Lower lobe of right lung (tissue), 2 donors: ENCODE data around the gene LDB2. TPM values are rescaled to one million over a fixed set of nuclear protein-coding genes. Genes with fewer than 3 reads are reported as not detected.
"Not testable (repeated sequence)": the region's sequence is repeated elsewhere in the genome, so short reads cannot be mapped to it uniquely, and the experiment has no call there.

Source experiments
- ATAC-seq, 2 donors: fragments of 200-7000 bp; cut with Tn5 transposase; one replicate each; pipeline ENCODE4 v1.9.1; 2020 to 2022; ENCODE audit warnings: mild to moderate bottlenecking in 2 of 2, moderate library complexity in 2 of 2
- DNase-seq: peaks from one replicate; pipeline ENCODE4 v3.0.0-alpha.2; 2020
- H3K27ac ChIP-seq: fragments of 200-600 bp; one replicate; pipeline ENCODE4 v1.8.0; 2022
- H3K27me3 ChIP-seq: fragments of 200-600 bp; one replicate; pipeline ENCODE4 v1.8.0; 2022; ENCODE audit warnings: low read depth
- H3K36me3 ChIP-seq: fragments of 200-600 bp; one replicate; pipeline ENCODE4 v1.8.0; 2022; ENCODE audit warnings: mild to moderate bottlenecking
- H3K4me1 ChIP-seq: fragments of 200-600 bp; one replicate; pipeline ENCODE4 v1.8.0; 2022
- H3K4me3 ChIP-seq: fragments of 200-600 bp; one replicate; pipeline ENCODE4 v1.8.0; 2022; ENCODE audit warnings: mild to moderate bottlenecking
- H3K9me3 ChIP-seq: fragments of 200-600 bp; one replicate; pipeline ENCODE4 v1.8.0; 2022
- intact Hi-C: fragments of 100-400 bp; cut with DNase I; formaldehyde crosslinking; loops from one replicate; pipeline ENCODE4 v1.11.0; 2022
- total RNA-seq: library from RNA; stranded (reverse); fragmentation: NEBNext Ultra II Directional; extraction: Animal tissue kit (Norgen Biotek cat#: 25700); gene quantifications from one replicate; pipeline ENCODE4 v1.2.1, GENCODE V29; 2021
- TF ChIP-seq, protein P1 (sequence below): fragments of 200-600 bp; IDR thresholded peaks from one replicate; pipeline ENCODE4 v1.8.0; 2022; ENCODE audit warnings: antibody characterized with exemption, mild to moderate bottlenecking
- donor health status: DM: no; HTN: yes; CAD: no; lungs with severe emphysema.

Gene LDB2
- total RNA-seq, 1 donor from 2014 or later, result 113 TPM

DNA sequence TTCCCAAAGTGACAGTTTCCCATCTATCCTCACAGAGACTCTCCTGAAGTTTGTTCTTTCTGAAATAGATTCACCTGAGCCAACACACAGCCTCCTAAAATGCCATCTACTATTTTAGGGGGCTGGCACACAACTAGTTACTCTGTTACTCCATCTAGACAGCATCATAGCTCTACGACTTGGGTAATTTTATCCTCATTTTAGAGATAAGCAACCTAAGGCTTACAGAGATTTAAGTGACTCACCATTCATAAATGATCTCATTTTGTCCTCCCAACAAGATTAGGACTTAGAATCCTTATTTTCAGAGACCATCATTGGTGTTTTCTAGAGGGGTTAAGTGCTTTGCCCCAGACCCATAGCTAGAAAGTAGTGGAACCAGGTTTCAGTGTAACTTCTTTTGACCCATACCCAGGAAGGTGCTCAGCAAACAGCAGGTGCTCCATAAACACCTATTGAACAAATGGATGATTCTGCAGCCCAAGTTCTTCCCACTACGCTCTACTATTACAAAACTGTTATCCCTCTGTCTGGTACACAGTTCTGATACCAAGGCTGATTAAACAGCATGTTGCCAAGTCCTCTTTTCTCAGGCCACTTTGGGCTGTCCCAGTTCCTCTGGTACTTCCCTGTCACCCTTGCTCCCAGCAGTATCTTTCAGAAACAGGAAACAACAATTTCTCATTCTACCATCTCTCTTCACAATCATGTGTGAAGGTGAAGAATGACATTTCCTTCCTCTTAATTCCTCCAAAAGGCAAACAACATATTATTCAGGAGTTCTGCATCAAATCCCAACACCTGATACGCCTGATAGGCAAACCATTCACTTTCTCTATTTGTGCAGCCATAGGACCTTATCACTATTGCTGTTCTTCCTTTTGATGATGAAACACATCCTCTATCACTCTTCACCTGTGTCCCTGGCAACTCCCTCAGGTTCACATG, 367.5 kb downstream of the LDB2 start:
- ATAC-seq (no peak), DNase-seq (no peak)
- Histone ChIP-seq H3K9me3 (no peaks in the 10 kb centered on the region), H3K4me1 (peaks cover 29% of the 10 kb centered on the region), H3K27ac (peak overlapping the region; percentile 25), H3K4me3 (no peak overlapping the region), H3K27me3 (no peaks in the 10 kb centered on the region), H3K36me3 (no peaks in the 10 kb centered on the region)
- TF ChIP-seq, protein P1, sequence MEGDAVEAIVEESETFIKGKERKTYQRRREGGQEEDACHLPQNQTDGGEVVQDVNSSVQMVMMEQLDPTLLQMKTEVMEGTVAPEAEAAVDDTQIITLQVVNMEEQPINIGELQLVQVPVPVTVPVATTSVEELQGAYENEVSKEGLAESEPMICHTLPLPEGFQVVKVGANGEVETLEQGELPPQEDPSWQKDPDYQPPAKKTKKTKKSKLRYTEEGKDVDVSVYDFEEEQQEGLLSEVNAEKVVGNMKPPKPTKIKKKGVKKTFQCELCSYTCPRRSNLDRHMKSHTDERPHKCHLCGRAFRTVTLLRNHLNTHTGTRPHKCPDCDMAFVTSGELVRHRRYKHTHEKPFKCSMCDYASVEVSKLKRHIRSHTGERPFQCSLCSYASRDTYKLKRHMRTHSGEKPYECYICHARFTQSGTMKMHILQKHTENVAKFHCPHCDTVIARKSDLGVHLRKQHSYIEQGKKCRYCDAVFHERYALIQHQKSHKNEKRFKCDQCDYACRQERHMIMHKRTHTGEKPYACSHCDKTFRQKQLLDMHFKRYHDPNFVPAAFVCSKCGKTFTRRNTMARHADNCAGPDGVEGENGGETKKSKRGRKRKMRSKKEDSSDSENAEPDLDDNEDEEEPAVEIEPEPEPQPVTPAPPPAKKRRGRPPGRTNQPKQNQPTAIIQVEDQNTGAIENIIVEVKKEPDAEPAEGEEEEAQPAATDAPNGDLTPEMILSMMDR, result no peak
- intact Hi-C loops, result no loop called here

- Histone ChIP-seq H3K9me3 (no peaks in the 10 kb centered on the region), H3K4me3 (no peak overlapping the region), H3K27ac (no peak overlapping the region), H3K27me3 (no peaks in the 10 kb centered on the region), H3K36me3 (no peaks in the 10 kb centered on the region), H3K4me1 (peaks cover 15% of the 10 kb centered on the region)
- intact Hi-C loops, result no loop called here
- TF ChIP-seq, protein P1, result no peak
- no peak for DNase-seq
- peak; percentile 64 to 81 for ATAC-seq
These were observed 373.4 kb downstream of the LDB2 start for GRCh38 chr4:16524911-16525554.

DNA sequence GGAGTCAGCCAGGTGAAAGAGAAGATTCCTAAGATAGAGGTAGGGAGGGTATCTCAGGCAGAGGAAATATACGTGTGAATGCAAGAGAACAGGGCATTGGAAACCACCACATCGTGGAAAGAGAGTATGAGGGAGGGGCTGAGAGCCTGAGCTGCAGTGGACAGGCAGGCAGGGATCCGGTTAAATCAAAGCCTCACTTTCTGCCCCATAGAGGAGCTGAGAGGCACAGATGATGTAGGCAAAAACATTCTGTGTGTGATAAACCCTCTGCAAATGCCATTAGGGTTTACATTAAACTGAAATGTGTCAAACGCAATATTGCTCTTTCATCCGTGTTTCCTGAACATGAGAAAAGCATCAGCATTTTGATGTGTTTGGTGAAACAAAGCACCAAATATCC, 374.0 kb downstream of the LDB2 start:
- H3K36me3 ChIP-seq, result no peaks in the 10 kb centered on the region
- peaks cover 15% of the 10 kb centered on the region for H3K4me1 ChIP-seq
- DNase-seq (no peak), ATAC-seq (no peak)
- H3K9me3 ChIP-seq, result no peaks in the 10 kb centered on the region
- H3K27me3 ChIP-seq, result no peaks in the 10 kb centered on the region
- intact Hi-C loops, result no loop called here
- TF ChIP-seq, protein P1, result no peak
- H3K4me3 ChIP-seq, result no peak overlapping the region
- H3K27ac ChIP-seq, result no peak overlapping the region

DNA sequence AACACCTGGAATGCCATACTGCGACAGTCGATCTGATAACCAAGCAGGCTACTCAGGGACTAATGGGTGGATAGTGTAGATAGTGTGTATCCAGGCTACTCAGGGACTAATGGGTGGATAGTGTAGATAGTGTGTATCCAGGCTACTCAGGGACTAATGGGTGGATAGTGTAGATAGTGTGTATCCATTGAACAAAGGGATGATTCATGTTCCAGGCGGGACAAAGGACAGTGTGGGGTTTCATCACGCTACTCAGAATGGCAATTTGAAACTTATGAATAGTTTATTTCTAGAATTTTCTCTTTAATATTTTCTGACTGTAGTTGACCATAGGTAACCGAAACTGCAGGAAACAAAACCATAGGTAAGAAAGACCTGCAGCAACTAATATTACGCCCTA, 374.9 kb downstream of the LDB2 start:
- DNase-seq, H3K36me3 ChIP-seq, H3K27me3 ChIP-seq, H3K4me3 ChIP-seq, H3K27ac ChIP-seq, ATAC-seq, intact Hi-C loops, H3K9me3 ChIP-seq: not testable (repeated sequence)
- H3K4me1 ChIP-seq, result peaks cover 15% of the 10 kb centered on the region

GRCh38 chr4:16521156-16521915, 377.1 kb downstream of the LDB2 start:
- TF ChIP-seq, protein P1, result no peak
- ATAC-seq (no peak), DNase-seq (no peak)
- no peak overlapping the region for H3K27ac ChIP-seq
- intact Hi-C loops, result no loop called here
- H3K27me3 ChIP-seq, result no peaks in the 10 kb centered on the region
- H3K36me3 ChIP-seq, result no peaks in the 10 kb centered on the region
- peaks cover 15% of the 10 kb centered on the region for H3K4me1 ChIP-seq
- H3K4me3 ChIP-seq, result no peak overlapping the region
- H3K9me3 ChIP-seq, result no peaks in the 10 kb centered on the region
